Right ventricle myocardium superior (tissue), 1 donor: ENCODE measurements around the gene TNNT2. TPM values are rescaled to one million over a fixed set of nuclear protein-coding genes. Genes with fewer than 3 reads are reported as not detected.

Source experiments
- ATAC-seq: fragments of 200-7000 bp; cut with Tn5 transposase; one replicate; pipeline ENCODE4 v1.9.1; 2020; ENCODE audit warnings: mild to moderate bottlenecking; ENCODE audit not compliant: poor library complexity
- DNase-seq: peaks from one replicate; pipeline ENCODE4 v3.0.0-alpha.2; 2020
- intact Hi-C: fragments of 100-400 bp; cut with DNase I; formaldehyde crosslinking; loops from one replicate; pipeline ENCODE4 v1.11.2; 2022
- long read RNA-seq: library from polyadenylated mRNA; unstranded; transcript quantifications from one replicate; pipeline ENCODE4 v2.0.0, GENCODE V29; 2021
- total RNA-seq: library from RNA; stranded (reverse); fragmentation: NEBNext Ultra II Directional; extraction: Animal tissue kit (Norgen Biotek cat#: 25700); gene quantifications from one replicate; pipeline ENCODE4 v1.2.1, GENCODE V29; 2021
- donor health status: DM: no; HTN: yes; CAD: no; lungs with severe emphysema.

TNNT2 gene
- total RNA-seq: 9,128 TPM
- long read RNA-seq, partial matches to known transcripts: 2,190 of 2,808 reads
- long read RNA-seq, other reads (novel, unspliced or antisense): 617 of 2,808 reads

- DNase-seq (peak; percentile 77), ATAC-seq (peak; percentile 58)
- intact Hi-C loops: no loop called here
Measured at GRCh38 chr1:201377611-201378092, at the start of gene TNNT2. Gene TNNT2, minus strand, starts transcription at chr1:201377680. Its CDS starts 4,426 bp downstream, at chr1:201373254.

- DNase-seq (peak; percentile 60), ATAC-seq (peak; percentile 74)
- intact Hi-C loops: no loop called here
Measured at GRCh38 chr1:201426479-201427310, 49.2 kb upstream of the TNNT2 start.

DNA sequence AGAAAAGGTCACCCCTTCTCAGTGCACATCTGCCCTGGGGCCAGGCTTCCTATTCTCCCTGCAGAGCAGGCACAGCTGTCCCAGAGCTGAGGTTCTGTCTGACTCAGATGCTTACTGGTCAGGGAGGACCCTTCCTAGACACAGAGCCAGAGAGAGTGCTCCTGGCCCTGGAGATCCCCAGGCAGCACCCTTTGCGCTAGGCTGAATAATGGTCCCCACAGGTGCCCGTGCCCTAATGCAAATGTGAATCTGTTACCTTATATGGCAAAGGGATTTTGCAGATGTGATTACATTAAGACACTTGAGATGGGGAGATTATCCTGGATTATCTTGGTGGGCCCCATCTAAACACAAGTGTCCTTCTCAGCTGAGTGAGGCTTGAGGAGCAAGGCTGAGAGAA, 46.7 kb upstream of the TNNT2 start:
- intact Hi-C loops: no loop called here
- ATAC-seq: no peak
- DNase-seq: no peak

DNA sequence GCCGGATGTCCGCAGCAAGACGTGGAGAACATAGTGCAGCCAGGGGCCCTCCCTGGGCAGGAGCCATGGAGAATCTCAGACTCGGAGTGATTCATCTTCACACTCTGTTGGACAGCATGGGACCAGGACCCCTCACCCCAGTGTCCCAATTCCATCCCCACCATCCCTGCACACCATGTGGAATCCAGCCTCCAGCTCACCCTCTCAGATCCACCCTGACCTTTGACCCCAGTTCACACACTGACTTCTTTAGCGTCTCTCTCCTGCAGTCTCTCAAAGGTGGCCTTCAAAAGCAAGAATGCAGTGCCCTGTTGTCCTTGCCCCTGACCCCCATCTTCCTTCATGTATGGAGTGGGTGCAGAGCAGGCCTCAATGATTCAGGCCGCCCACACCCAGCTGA, 46.2 kb upstream of the TNNT2 start:
- intact Hi-C loops: no loop called here
- DNase-seq (no peak), ATAC-seq (no peak)

DNA sequence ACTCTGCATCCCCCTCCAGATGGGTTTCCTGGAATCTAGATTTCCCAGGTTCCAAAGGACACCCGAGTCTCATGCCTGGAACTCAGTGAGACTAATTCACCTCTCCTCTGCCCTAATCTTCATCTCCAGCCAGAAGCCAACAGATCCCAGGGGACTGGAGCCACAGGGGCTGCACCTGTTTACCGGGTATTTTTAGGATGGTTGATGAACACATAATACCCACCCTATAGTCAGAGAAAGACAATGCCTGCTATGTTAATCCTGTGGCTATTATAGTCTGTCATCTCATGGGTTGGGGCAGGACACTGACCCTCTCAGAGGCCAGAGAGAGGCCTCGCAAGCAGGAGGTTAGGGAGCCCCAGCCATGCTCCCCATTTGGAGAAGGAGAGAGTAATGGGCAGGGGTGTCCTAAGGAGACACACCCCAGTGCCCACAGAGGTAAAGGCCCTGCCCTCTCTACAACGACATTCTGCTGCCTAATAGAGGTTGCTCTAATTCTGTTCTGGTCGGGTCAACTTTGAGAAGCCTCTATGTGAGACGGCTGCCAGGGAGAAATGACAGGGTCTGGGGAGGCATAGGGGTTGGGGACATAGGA, 45.1 kb upstream of the TNNT2 start:
- ATAC-seq (no peak), DNase-seq (no peak)
- intact Hi-C loops: no loop called here

DNA sequence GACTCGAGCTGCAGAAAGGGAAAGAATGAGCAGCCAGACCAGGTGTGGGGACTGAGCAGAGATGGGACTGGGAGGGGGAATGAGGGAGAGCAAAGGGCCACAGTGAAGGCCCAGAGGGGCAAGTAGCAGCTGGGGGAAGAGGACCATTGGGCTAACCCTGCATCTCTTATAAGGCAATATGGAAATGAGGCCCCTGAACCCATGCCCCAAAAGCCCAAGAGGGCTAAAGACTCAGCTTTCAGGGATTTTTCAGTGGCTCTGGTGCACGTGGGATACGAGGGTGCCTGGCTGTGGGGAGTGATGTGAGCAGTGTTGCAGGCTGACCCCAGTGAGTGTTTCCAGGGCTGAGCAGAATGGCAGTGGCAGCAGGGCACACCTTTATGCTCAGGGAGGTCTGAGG, 44.5 kb upstream of the TNNT2 start:
- no peak for ATAC-seq
- no peak for DNase-seq
- intact Hi-C loops: no loop called here

GRCh38 chr1:201421041-201421440, 43.6 kb upstream of the TNNT2 start:
- ATAC-seq: no peak
- DNase-seq: no peak
- intact Hi-C loops: no loop called here

DNA sequence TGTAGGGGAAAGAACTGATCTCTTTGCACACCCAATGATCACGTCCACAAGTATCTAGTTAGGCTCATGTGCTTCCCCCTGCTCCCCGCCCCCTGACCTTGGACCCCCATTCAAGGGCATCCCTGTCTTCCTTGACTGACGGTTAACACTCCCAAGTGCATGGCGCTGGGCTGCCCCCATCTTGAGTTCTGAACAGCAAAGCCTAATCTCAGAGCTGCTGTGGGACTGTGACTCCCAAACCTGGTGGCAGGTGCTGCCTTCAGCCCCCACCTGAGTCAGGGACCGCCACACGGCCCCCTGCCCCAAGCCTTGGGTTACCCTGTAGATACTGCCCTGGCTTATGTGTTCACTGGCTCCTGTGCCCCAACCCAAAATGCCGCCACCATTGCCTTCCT, 43.1 kb upstream of the TNNT2 start:
- intact Hi-C loops: no loop called here
- no peak for ATAC-seq
- DNase-seq: no peak

GRCh38 chr1:201419746-201420607, 42.5 kb upstream of the TNNT2 start:
- ATAC-seq: no peak
- no peak for DNase-seq
- intact Hi-C loops: no loop called here

GRCh38 chr1:201419256-201419655, 41.8 kb upstream of the TNNT2 start:
- intact Hi-C loops: no loop called here
- DNase-seq (no peak), ATAC-seq (no peak)

- no peak for DNase-seq
- no peak for ATAC-seq
- intact Hi-C loops: no loop called here
Measured at GRCh38 chr1:201418461-201418860, 41.0 kb upstream of the TNNT2 start.

DNA sequence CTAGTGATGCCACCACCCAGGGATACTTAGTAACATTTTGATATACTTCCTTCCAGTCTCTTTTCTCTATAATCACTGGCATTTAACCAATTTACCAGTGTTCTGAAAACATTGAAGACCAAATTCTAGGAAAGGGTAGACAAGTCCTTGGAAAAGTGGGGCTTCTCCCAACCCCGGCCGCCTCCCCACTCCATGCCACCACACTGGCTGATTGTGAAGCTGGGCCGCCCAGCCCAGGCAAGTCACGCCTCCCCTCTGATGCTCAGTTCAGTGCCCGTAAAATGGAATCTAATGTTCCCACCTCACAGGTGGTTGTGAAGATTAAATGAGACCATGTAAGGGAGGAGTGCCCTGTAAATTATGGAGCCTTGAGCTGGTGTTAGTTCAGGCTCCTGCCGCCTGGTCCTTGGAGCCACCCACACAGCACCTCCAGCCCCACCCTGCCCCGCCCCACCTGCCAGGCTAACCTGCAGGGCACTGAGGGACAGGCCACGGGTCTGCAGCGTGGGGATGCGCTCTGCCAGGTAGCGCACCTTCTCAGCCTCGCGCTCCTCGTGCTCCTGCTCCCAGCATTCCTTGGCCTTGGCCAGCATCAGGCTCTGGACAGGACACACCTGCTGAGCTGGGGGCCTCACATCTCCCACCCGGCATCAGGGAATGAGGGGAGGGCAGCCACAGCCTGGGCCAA, 36.7 kb upstream of the TNNT2 start:
- intact Hi-C loops: loop anchor here (5.0 kb wide), 1 partner anchor 162 kb away; no protein-coding TSS in a partner anchor
- DNase-seq: no peak
- no peak for ATAC-seq

DNA sequence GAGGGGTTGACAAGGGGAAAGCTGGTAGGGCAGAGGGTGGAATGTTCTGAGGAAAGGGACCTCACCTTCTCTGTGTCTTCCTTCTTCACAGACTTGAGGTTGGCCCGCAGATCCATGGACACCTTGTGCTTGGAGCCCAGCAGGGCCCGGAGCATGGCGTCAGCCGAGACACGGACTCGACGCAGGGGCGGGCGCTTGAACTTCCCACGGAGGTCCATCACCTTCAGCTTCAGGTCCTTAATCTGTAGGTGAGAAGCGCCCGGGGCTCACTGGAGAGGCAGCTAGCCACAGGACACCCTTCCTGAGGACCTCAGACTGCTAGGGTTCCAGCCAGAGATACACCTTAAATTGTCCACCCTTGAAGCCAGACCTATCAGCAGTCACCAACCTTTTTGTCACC, 33.8 kb upstream of the TNNT2 start:
- intact Hi-C loops: loop anchor here (5.0 kb wide), 1 partner anchor 159 kb away; no protein-coding TSS in a partner anchor
- ATAC-seq: no peak
- no peak for DNase-seq

GRCh38 chr1:201409440-201409839, 32.0 kb upstream of the TNNT2 start:
- ATAC-seq (no peak), DNase-seq (no peak)
- intact Hi-C loops: loop anchor here (2.0 kb wide), 1 partner anchor 61 kb away; no protein-coding TSS in a partner anchor

GRCh38 chr1:201408834-201409200, 31.3 kb upstream of the TNNT2 start:
- intact Hi-C loops: loop anchor here (2.0 kb wide), 1 partner anchor 60 kb away; no protein-coding TSS in a partner anchor
- DNase-seq (no peak), ATAC-seq (no peak)

- intact Hi-C loops: loop anchor here (2.0 kb wide), 1 partner anchor 60 kb away; no protein-coding TSS in a partner anchor
- DNase-seq: peak; percentile 90
- ATAC-seq: peak; percentile 92
Measured at GRCh38 chr1:201408176-201408833, 30.8 kb upstream of the TNNT2 start.

GRCh38 chr1:201406831-201407406, 29.4 kb upstream of the TNNT2 start:
- peak; percentile 33 for DNase-seq
- ATAC-seq: no peak
- intact Hi-C loops: no loop called here

- DNase-seq: no peak
- ATAC-seq: no peak
- intact Hi-C loops: no loop called here
Measured at GRCh38 chr1:201405484-201405831, 28.0 kb upstream of the TNNT2 start.
